GM12878 (cell line): Measurements from ENCODE around the gene GRIK3.

Experiments used
- LARP7 ChIP-seq: fragments of 450-650 bp; IDR thresholded peaks from 2 replicates; pipeline ENCODE4 v1.6.1; 2017; ENCODE audit warnings: mild to moderate bottlenecking
- RAD21 ChIP-seq: IDR thresholded peaks from 2 replicates; pipeline ENCODE4 v1.6.1; 2011; ENCODE audit warnings: mild to moderate bottlenecking, low read depth, low read length, moderate library complexity; ENCODE audit not compliant: insufficient read depth
- TF ChIP-seq, protein P1 (sequence below), 3 experiments: IDR thresholded peaks in 2 of 3; conservative IDR thresholded peaks in 1 of 3; 2 replicates each; pipeline ENCODE4 v1.5.1; 2011; ENCODE audit warnings: low read depth in 3 of 3, low read length in 3 of 3, mild to moderate bottlenecking in 3 of 3, control low read depth in 2 of 3, moderate library complexity in 2 of 3, inconsistent platforms in 1 of 3, mixed read lengths in 1 of 3; ENCODE audit not compliant: control insufficient read depth in 2 of 3, insufficient read depth in 1 of 3; ENCODE audit errors: extremely low read depth in 1 of 3

DNA sequence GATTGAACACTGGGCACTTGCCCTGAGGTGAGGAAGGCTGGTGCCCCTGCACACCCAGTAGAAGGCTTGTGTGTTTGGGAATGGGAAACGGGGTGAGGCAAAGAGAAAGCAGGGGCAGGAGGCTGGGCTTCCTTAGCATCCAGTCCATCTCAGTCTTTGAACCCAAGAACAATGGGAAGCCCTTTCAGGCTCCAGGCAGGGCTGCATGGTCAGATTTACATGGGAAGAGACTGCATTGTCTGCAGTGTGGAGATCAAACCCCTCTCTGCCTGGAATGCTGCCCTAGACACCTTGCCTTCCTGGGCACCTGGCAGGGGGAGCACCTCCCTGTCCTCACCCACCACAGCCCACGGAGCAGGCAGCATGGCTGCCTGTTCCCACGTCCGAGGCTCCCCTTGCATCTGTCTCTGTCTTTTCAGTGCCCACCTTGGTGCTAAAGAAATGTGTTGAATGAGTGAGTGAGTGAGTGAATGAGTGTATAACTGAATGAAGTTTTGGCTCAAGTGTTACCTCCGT lies 268.5 kb downstream of the GRIK3 start:
- TF ChIP-seq, protein P1, sequence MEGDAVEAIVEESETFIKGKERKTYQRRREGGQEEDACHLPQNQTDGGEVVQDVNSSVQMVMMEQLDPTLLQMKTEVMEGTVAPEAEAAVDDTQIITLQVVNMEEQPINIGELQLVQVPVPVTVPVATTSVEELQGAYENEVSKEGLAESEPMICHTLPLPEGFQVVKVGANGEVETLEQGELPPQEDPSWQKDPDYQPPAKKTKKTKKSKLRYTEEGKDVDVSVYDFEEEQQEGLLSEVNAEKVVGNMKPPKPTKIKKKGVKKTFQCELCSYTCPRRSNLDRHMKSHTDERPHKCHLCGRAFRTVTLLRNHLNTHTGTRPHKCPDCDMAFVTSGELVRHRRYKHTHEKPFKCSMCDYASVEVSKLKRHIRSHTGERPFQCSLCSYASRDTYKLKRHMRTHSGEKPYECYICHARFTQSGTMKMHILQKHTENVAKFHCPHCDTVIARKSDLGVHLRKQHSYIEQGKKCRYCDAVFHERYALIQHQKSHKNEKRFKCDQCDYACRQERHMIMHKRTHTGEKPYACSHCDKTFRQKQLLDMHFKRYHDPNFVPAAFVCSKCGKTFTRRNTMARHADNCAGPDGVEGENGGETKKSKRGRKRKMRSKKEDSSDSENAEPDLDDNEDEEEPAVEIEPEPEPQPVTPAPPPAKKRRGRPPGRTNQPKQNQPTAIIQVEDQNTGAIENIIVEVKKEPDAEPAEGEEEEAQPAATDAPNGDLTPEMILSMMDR (IDR thresholded peaks at IDR 0.05 in 2 of 3, conservative IDR thresholded peaks at IDR 0.05 in 1 of 3; ENCODE audit: control insufficient read depth in 2 of 3, extremely low read depth in 1 of 3, insufficient read depth in 1 of 3, low read depth in 3 of 3, low read length in 3 of 3), result no peak
- TF ChIP-seq LARP7 (no peak), RAD21 (no peak)
